Measurements from ENCODE around the gene RNF5.
"Not testable (repeated sequence)": the region's sequence is repeated elsewhere in the genome, so short reads cannot be mapped to it uniquely, and the experiment has no call there.

RNF5 gene

GRCh38 chr6:32208996-32209395, 30.8 kb downstream of the RNF5 start:
- no peaks in the 10 kb centered on the region for H3K9me3 ChIP-seq (replicated peaks; ENCODE audit: low read length)
- H3K27me3 ChIP-seq (ENCODE audit: control insufficient read depth, insufficient read depth, low read length) = peaks cover 20% of the 10 kb centered on the region
- H3K4me1 ChIP-seq (ENCODE audit: control insufficient read depth, insufficient read depth, low read length) = no peaks in the 10 kb centered on the region
- no peaks in the 10 kb centered on the region for H3K36me3 ChIP-seq (ENCODE audit: insufficient read depth, low read length)
- H3K4me3 ChIP-seq (ENCODE audit: low read length) = no peak overlapping the region
- no peak overlapping the region for H3K4me2 ChIP-seq (ENCODE audit: low read length)
- H3K9ac ChIP-seq (ENCODE audit: low read depth, low read length) = no peak overlapping the region

GRCh38 chr6:32210191-32210601, 32.0 kb downstream of the RNF5 start:
- Histone ChIP-seq H3K4me1 (ENCODE audit: control insufficient read depth, insufficient read depth, low read length) (no peaks in the 10 kb centered on the region), H3K9ac (ENCODE audit: low read depth, low read length) (no peak overlapping the region), H3K36me3 (ENCODE audit: insufficient read depth, low read length) (no peaks in the 10 kb centered on the region), H3K27me3 (ENCODE audit: control insufficient read depth, insufficient read depth, low read length) (peaks cover 18% of the 10 kb centered on the region), H3K9me3 (replicated peaks; ENCODE audit: low read length) (no peaks in the 10 kb centered on the region), H3K4me2 (ENCODE audit: low read length) (no peak overlapping the region), H3K4me3 (ENCODE audit: low read length) (no peak overlapping the region)

- not testable (repeated sequence) for H3K9me3 ChIP-seq (replicated peaks; ENCODE audit: low read length); H3K4me3 ChIP-seq (ENCODE audit: low read length); H3K36me3 ChIP-seq (ENCODE audit: insufficient read depth, low read length); H3K4me2 ChIP-seq (ENCODE audit: low read length); H3K9ac ChIP-seq (ENCODE audit: low read depth, low read length); H3K4me1 ChIP-seq (ENCODE audit: control insufficient read depth, insufficient read depth, low read length)
- peaks cover 22% of the 10 kb centered on the region for H3K27me3 ChIP-seq (ENCODE audit: control insufficient read depth, insufficient read depth, low read length)
These were observed 33.2 kb downstream of the RNF5 start for GRCh38 chr6:32211432-32211831.

GRCh38 chr6:32212076-32212760, 34.0 kb downstream of the RNF5 start:
- Histone ChIP-seq H3K4me1 (ENCODE audit: control insufficient read depth, insufficient read depth, low read length) (no peaks in the 10 kb centered on the region), H3K27me3 (ENCODE audit: control insufficient read depth, insufficient read depth, low read length) (peaks cover 22% of the 10 kb centered on the region), H3K4me2 (ENCODE audit: low read length) (no peak overlapping the region), H3K36me3 (ENCODE audit: insufficient read depth, low read length) (no peaks in the 10 kb centered on the region), H3K9me3 (replicated peaks; ENCODE audit: low read length) (no peaks in the 10 kb centered on the region), H3K4me3 (ENCODE audit: low read length) (no peak overlapping the region), H3K9ac (ENCODE audit: low read depth, low read length) (no peak overlapping the region)

- Histone ChIP-seq H3K4me1 (ENCODE audit: control insufficient read depth, insufficient read depth, low read length) (no peaks in the 10 kb centered on the region), H3K36me3 (ENCODE audit: insufficient read depth, low read length) (no peaks in the 10 kb centered on the region), H3K9ac (ENCODE audit: low read depth, low read length) (no peak overlapping the region), H3K4me2 (ENCODE audit: low read length) (no peak overlapping the region), H3K9me3 (replicated peaks; ENCODE audit: low read length) (no peaks in the 10 kb centered on the region), H3K4me3 (ENCODE audit: low read length) (no peak overlapping the region), H3K27me3 (ENCODE audit: control insufficient read depth, insufficient read depth, low read length) (peaks cover 27% of the 10 kb centered on the region)
These were observed 35.4 kb downstream of the RNF5 start for GRCh38 chr6:32213649-32214048.

GRCh38 chr6:32214126-32214525, 35.9 kb downstream of the RNF5 start:
- Histone ChIP-seq H3K4me3 (ENCODE audit: low read length) (no peak overlapping the region), H3K4me1 (ENCODE audit: control insufficient read depth, insufficient read depth, low read length) (no peaks in the 10 kb centered on the region), H3K36me3 (ENCODE audit: insufficient read depth, low read length) (no peaks in the 10 kb centered on the region), H3K9ac (ENCODE audit: low read depth, low read length) (no peak overlapping the region), H3K27me3 (ENCODE audit: control insufficient read depth, insufficient read depth, low read length) (peaks cover 25% of the 10 kb centered on the region), H3K4me2 (ENCODE audit: low read length) (no peak overlapping the region), H3K9me3 (replicated peaks; ENCODE audit: low read length) (no peaks in the 10 kb centered on the region)

- H3K36me3 ChIP-seq (ENCODE audit: insufficient read depth, low read length) = no peaks in the 10 kb centered on the region
- no peak overlapping the region for H3K9ac ChIP-seq (ENCODE audit: low read depth, low read length)
- no peak overlapping the region for H3K4me3 ChIP-seq (ENCODE audit: low read length)
- no peak overlapping the region for H3K4me2 ChIP-seq (ENCODE audit: low read length)
- no peaks in the 10 kb centered on the region for H3K9me3 ChIP-seq (replicated peaks; ENCODE audit: low read length)
- no peaks in the 10 kb centered on the region for H3K4me1 ChIP-seq (ENCODE audit: control insufficient read depth, insufficient read depth, low read length)
- H3K27me3 ChIP-seq (ENCODE audit: control insufficient read depth, insufficient read depth, low read length) = peaks cover 34% of the 10 kb centered on the region
These were observed 37.4 kb downstream of the RNF5 start for GRCh38 chr6:32215617-32216016.

- no peaks in the 10 kb centered on the region for H3K4me1 ChIP-seq (ENCODE audit: control insufficient read depth, insufficient read depth, low read length)
- H3K27me3 ChIP-seq (ENCODE audit: control insufficient read depth, insufficient read depth, low read length) = peaks cover 34% of the 10 kb centered on the region
- H3K4me3 ChIP-seq (ENCODE audit: low read length) = no peak overlapping the region
- H3K4me2 ChIP-seq (ENCODE audit: low read length) = no peak overlapping the region
- H3K36me3 ChIP-seq (ENCODE audit: insufficient read depth, low read length) = no peaks in the 10 kb centered on the region
- no peak overlapping the region for H3K9ac ChIP-seq (ENCODE audit: low read depth, low read length)
- no peaks in the 10 kb centered on the region for H3K9me3 ChIP-seq (replicated peaks; ENCODE audit: low read length)
These were observed 38.1 kb downstream of the RNF5 start for GRCh38 chr6:32216285-32216684.

GRCh38 chr6:32216998-32217397, 38.8 kb downstream of the RNF5 start:
- Histone ChIP-seq H3K36me3 (ENCODE audit: insufficient read depth, low read length) (no peaks in the 10 kb centered on the region), H3K9ac (ENCODE audit: low read depth, low read length) (no peak overlapping the region), H3K27me3 (ENCODE audit: control insufficient read depth, insufficient read depth, low read length) (peaks cover 36% of the 10 kb centered on the region), H3K9me3 (replicated peaks; ENCODE audit: low read length) (no peaks in the 10 kb centered on the region), H3K4me2 (ENCODE audit: low read length) (no peak overlapping the region), H3K4me3 (ENCODE audit: low read length) (no peak overlapping the region), H3K4me1 (ENCODE audit: control insufficient read depth, insufficient read depth, low read length) (no peaks in the 10 kb centered on the region)

- H3K4me2 ChIP-seq (ENCODE audit: low read length) = no peak overlapping the region
- no peaks in the 10 kb centered on the region for H3K9me3 ChIP-seq (replicated peaks; ENCODE audit: low read length)
- no peaks in the 10 kb centered on the region for H3K4me1 ChIP-seq (ENCODE audit: control insufficient read depth, insufficient read depth, low read length)
- no peak overlapping the region for H3K9ac ChIP-seq (ENCODE audit: low read depth, low read length)
- no peak overlapping the region for H3K4me3 ChIP-seq (ENCODE audit: low read length)
- peaks cover 37% of the 10 kb centered on the region for H3K27me3 ChIP-seq (ENCODE audit: control insufficient read depth, insufficient read depth, low read length)
- no peaks in the 10 kb centered on the region for H3K36me3 ChIP-seq (ENCODE audit: insufficient read depth, low read length)
These were observed 40.0 kb downstream of the RNF5 start for GRCh38 chr6:32218167-32218566.

GRCh38 chr6:32220021-32220420, 41.8 kb downstream of the RNF5 start:
- Histone ChIP-seq H3K4me2 (ENCODE audit: low read length) (no peak overlapping the region), H3K9ac (ENCODE audit: low read depth, low read length) (no peak overlapping the region), H3K36me3 (ENCODE audit: insufficient read depth, low read length) (no peaks in the 10 kb centered on the region), H3K9me3 (replicated peaks; ENCODE audit: low read length) (no peaks in the 10 kb centered on the region), H3K4me3 (ENCODE audit: low read length) (no peak overlapping the region), H3K4me1 (ENCODE audit: control insufficient read depth, insufficient read depth, low read length) (no peaks in the 10 kb centered on the region), H3K27me3 (ENCODE audit: control insufficient read depth, insufficient read depth, low read length) (peaks cover 40% of the 10 kb centered on the region)
